Measurements from ENCODE around the gene ADAP1.

Gene ADAP1

GRCh38 chr7:894164-894867, 60.2 kb downstream of the ADAP1 start:
- DNase-seq, result no peak
- H3K27ac ChIP-seq (ENCODE audit: insufficient read depth in 1 of 2, low read depth in 1 of 2, low read length in 2 of 2, poor library complexity in 1 of 2, severe bottlenecking in 2 of 2), result no peak overlapping the region
- 97% methylated on average over 34 of the region's 40 CpGs for WGBS (ENCODE audit: insufficient coverage)
- peaks cover 3 to 88% (median 68%) of the 10 kb centered on the region in 4 experiments for H3K36me3 ChIP-seq (ENCODE audit: control insufficient read depth in 4 of 4, insufficient read depth in 4 of 4, low read length in 3 of 4)
- ChIA-PET POLR2A (no interaction called here), CTCF (interaction anchor here (1.1 kb wide), 1 partner anchor 13 kb away, joined by 3 read pairs; no protein-coding TSS in a partner anchor)
- no peaks in the 10 kb centered on the region for H3K4me1 ChIP-seq (ENCODE audit: control extremely low read depth in 1 of 4, control insufficient read depth in 4 of 4, insufficient read depth in 4 of 4, low read length in 3 of 4)
- H3K9me3 ChIP-seq (ENCODE audit: control extremely low read depth in 1 of 5, control insufficient read depth in 4 of 5, insufficient read depth in 2 of 5, low read depth in 1 of 5, low read length in 4 of 5), result no peaks in the 10 kb centered on the region
- no peak overlapping the region for H3K4me3 ChIP-seq (ENCODE audit: control insufficient read depth in 1 of 7, extremely low read depth in 1 of 7, insufficient read depth in 4 of 7, low read depth in 2 of 7, low read length in 6 of 7)
- H3K27me3 ChIP-seq (replicated peaks in 2 of 5; ENCODE audit: control insufficient read depth in 4 of 5, insufficient read depth in 5 of 5, low read length in 4 of 5), result no peaks in the 10 kb centered on the region

GRCh38 chr7:893686-894085, 60.8 kb downstream of the ADAP1 start:
- 98% methylated on average over 15 of the region's 19 CpGs for WGBS (ENCODE audit: insufficient coverage)
- no peak for DNase-seq
- CTCF ChIA-PET, result interaction anchor here (1.1 kb wide), 1 partner anchor 14 kb away, joined by 3 read pairs; no protein-coding TSS in a partner anchor
- H3K9me3 ChIP-seq (ENCODE audit: control extremely low read depth in 1 of 5, control insufficient read depth in 4 of 5, insufficient read depth in 2 of 5, low read depth in 1 of 5, low read length in 4 of 5), result no peaks in the 10 kb centered on the region
- no peaks in the 10 kb centered on the region for H3K4me1 ChIP-seq (ENCODE audit: control extremely low read depth in 1 of 4, control insufficient read depth in 4 of 4, insufficient read depth in 4 of 4, low read length in 3 of 4)
- no peak overlapping the region for H3K4me3 ChIP-seq (ENCODE audit: control insufficient read depth in 1 of 7, extremely low read depth in 1 of 7, insufficient read depth in 4 of 7, low read depth in 2 of 7, low read length in 6 of 7)
- POLR2A ChIA-PET, result no interaction called here
- no peak overlapping the region for H3K27ac ChIP-seq (ENCODE audit: insufficient read depth in 1 of 2, low read depth in 1 of 2, low read length in 2 of 2, poor library complexity in 1 of 2, severe bottlenecking in 2 of 2)
- H3K27me3 ChIP-seq (replicated peaks in 2 of 5; ENCODE audit: control insufficient read depth in 4 of 5, insufficient read depth in 5 of 5, low read length in 4 of 5), result no peaks in the 10 kb centered on the region
- H3K36me3 ChIP-seq (ENCODE audit: control insufficient read depth in 4 of 4, insufficient read depth in 4 of 4, low read length in 3 of 4), result peaks cover 3 to 89% (median 74%) of the 10 kb centered on the region in 4 experiments

GRCh38 chr7:892648-893593, 61.6 kb downstream of the ADAP1 start:
- H3K4me1 ChIP-seq (ENCODE audit: control extremely low read depth in 1 of 4, control insufficient read depth in 4 of 4, insufficient read depth in 4 of 4, low read length in 3 of 4), result no peaks in the 10 kb centered on the region
- 100% methylated on average over 6 of the region's 48 CpGs for WGBS (ENCODE audit: insufficient coverage)
- DNase-seq, result no peak
- ChIA-PET CTCF (interaction anchor here (1.1 to 1.2 kb wide), 2 partner anchors 13 to 14 kb away, joined by 3 read pairs; no protein-coding TSS in a partner anchor), POLR2A (no interaction called here)
- H3K27ac ChIP-seq (ENCODE audit: insufficient read depth in 1 of 2, low read depth in 1 of 2, low read length in 2 of 2, poor library complexity in 1 of 2, severe bottlenecking in 2 of 2), result no peak overlapping the region
- peaks cover 3 to 90% (median 73%) of the 10 kb centered on the region in 4 experiments for H3K36me3 ChIP-seq (ENCODE audit: control insufficient read depth in 4 of 4, insufficient read depth in 4 of 4, low read length in 3 of 4)
- no peaks in the 10 kb centered on the region for H3K9me3 ChIP-seq (ENCODE audit: control extremely low read depth in 1 of 5, control insufficient read depth in 4 of 5, insufficient read depth in 2 of 5, low read depth in 1 of 5, low read length in 4 of 5)
- H3K27me3 ChIP-seq (replicated peaks in 2 of 5; ENCODE audit: control insufficient read depth in 4 of 5, insufficient read depth in 5 of 5, low read length in 4 of 5), result no peaks in the 10 kb centered on the region
- no peak overlapping the region for H3K4me3 ChIP-seq (ENCODE audit: control insufficient read depth in 1 of 7, extremely low read depth in 1 of 7, insufficient read depth in 4 of 7, low read depth in 2 of 7, low read length in 6 of 7)

- Histone ChIP-seq H3K36me3 (ENCODE audit: control insufficient read depth in 4 of 4, insufficient read depth in 4 of 4, low read length in 3 of 4) (peaks cover 3 to 92% (median 71%) of the 10 kb centered on the region in 4 experiments), H3K9me3 (ENCODE audit: control extremely low read depth in 1 of 5, control insufficient read depth in 4 of 5, insufficient read depth in 2 of 5, low read depth in 1 of 5, low read length in 4 of 5) (no peaks in the 10 kb centered on the region), H3K27ac (ENCODE audit: insufficient read depth in 1 of 2, low read depth in 1 of 2, low read length in 2 of 2, poor library complexity in 1 of 2, severe bottlenecking in 2 of 2) (no peak overlapping the region), H3K4me3 (ENCODE audit: control insufficient read depth in 1 of 7, extremely low read depth in 1 of 7, insufficient read depth in 4 of 7, low read depth in 2 of 7, low read length in 6 of 7) (no peak overlapping the region), H3K27me3 (replicated peaks in 2 of 5; ENCODE audit: control insufficient read depth in 4 of 5, insufficient read depth in 5 of 5, low read length in 4 of 5) (no peaks in the 10 kb centered on the region), H3K4me1 (ENCODE audit: control extremely low read depth in 1 of 4, control insufficient read depth in 4 of 4, insufficient read depth in 4 of 4, low read length in 3 of 4) (no peaks in the 10 kb centered on the region)
- POLR2A ChIA-PET, result no interaction called here
- CTCF ChIA-PET, result interaction anchor here (1.0 to 1.2 kb wide), 2 partner anchors 9 to 12 kb away, joined by 3 read pairs; no protein-coding TSS in a partner anchor
- no peak for DNase-seq
- WGBS (ENCODE audit: insufficient coverage), result 100% methylated on average over 16 of the region's 20 CpGs
Observed at GRCh38 chr7:891805-892204, 62.7 kb downstream of the ADAP1 start.

GRCh38 chr7:891291-891690, 63.2 kb downstream of the ADAP1 start:
- Histone ChIP-seq H3K36me3 (ENCODE audit: control insufficient read depth in 4 of 4, insufficient read depth in 4 of 4, low read length in 3 of 4) (peaks cover 3 to 92% (median 70%) of the 10 kb centered on the region in 4 experiments), H3K4me1 (ENCODE audit: control extremely low read depth in 1 of 4, control insufficient read depth in 4 of 4, insufficient read depth in 4 of 4, low read length in 3 of 4) (no peaks in the 10 kb centered on the region), H3K4me3 (ENCODE audit: control insufficient read depth in 1 of 7, extremely low read depth in 1 of 7, insufficient read depth in 4 of 7, low read depth in 2 of 7, low read length in 6 of 7) (no peak overlapping the region), H3K27me3 (replicated peaks in 2 of 5; ENCODE audit: control insufficient read depth in 4 of 5, insufficient read depth in 5 of 5, low read length in 4 of 5) (no peaks in the 10 kb centered on the region), H3K9me3 (ENCODE audit: control extremely low read depth in 1 of 5, control insufficient read depth in 4 of 5, insufficient read depth in 2 of 5, low read depth in 1 of 5, low read length in 4 of 5) (no peaks in the 10 kb centered on the region), H3K27ac (ENCODE audit: insufficient read depth in 1 of 2, low read depth in 1 of 2, low read length in 2 of 2, poor library complexity in 1 of 2, severe bottlenecking in 2 of 2) (no peak overlapping the region)
- DNase-seq, result no peak
- WGBS (ENCODE audit: insufficient coverage), result 99% methylated on average over 20 of the region's 29 CpGs
- CTCF ChIA-PET, result interaction anchor here (1.0 kb wide), 1 partner anchor 9 kb away, joined by 3 read pairs; no protein-coding TSS in a partner anchor
- POLR2A ChIA-PET, result no interaction called here

GRCh38 chr7:890868-891267, 63.6 kb downstream of the ADAP1 start:
- WGBS (ENCODE audit: insufficient coverage), result 96% methylated on average over 15 of the region's 15 CpGs
- H3K27ac ChIP-seq (ENCODE audit: insufficient read depth in 1 of 2, low read depth in 1 of 2, low read length in 2 of 2, poor library complexity in 1 of 2, severe bottlenecking in 2 of 2), result no peak overlapping the region
- no peaks in the 10 kb centered on the region for H3K4me1 ChIP-seq (ENCODE audit: control extremely low read depth in 1 of 4, control insufficient read depth in 4 of 4, insufficient read depth in 4 of 4, low read length in 3 of 4)
- peaks cover 3 to 92% (median 68%) of the 10 kb centered on the region in 4 experiments for H3K36me3 ChIP-seq (ENCODE audit: control insufficient read depth in 4 of 4, insufficient read depth in 4 of 4, low read length in 3 of 4)
- no peaks in the 10 kb centered on the region for H3K27me3 ChIP-seq (replicated peaks in 2 of 5; ENCODE audit: control insufficient read depth in 4 of 5, insufficient read depth in 5 of 5, low read length in 4 of 5)
- H3K4me3 ChIP-seq (ENCODE audit: control insufficient read depth in 1 of 7, extremely low read depth in 1 of 7, insufficient read depth in 4 of 7, low read depth in 2 of 7, low read length in 6 of 7), result no peak overlapping the region
- DNase-seq, result no peak
- POLR2A ChIA-PET, result no interaction called here
- H3K9me3 ChIP-seq (ENCODE audit: control extremely low read depth in 1 of 5, control insufficient read depth in 4 of 5, insufficient read depth in 2 of 5, low read depth in 1 of 5, low read length in 4 of 5), result no peaks in the 10 kb centered on the region
- CTCF ChIA-PET, result no interaction called here

GRCh38 chr7:889391-889790, 65.1 kb downstream of the ADAP1 start:
- H3K4me1 ChIP-seq (ENCODE audit: control extremely low read depth in 1 of 4, control insufficient read depth in 4 of 4, insufficient read depth in 4 of 4, low read length in 3 of 4), result no peaks in the 10 kb centered on the region
- CTCF ChIA-PET, result no interaction called here
- no peaks in the 10 kb centered on the region for H3K9me3 ChIP-seq (ENCODE audit: control extremely low read depth in 1 of 5, control insufficient read depth in 4 of 5, insufficient read depth in 2 of 5, low read depth in 1 of 5, low read length in 4 of 5)
- 100% methylated on average over 5 of the region's 18 CpGs for WGBS (ENCODE audit: insufficient coverage)
- DNase-seq, result no peak
- POLR2A ChIA-PET, result no interaction called here
- H3K27me3 ChIP-seq (replicated peaks in 2 of 5; ENCODE audit: control insufficient read depth in 4 of 5, insufficient read depth in 5 of 5, low read length in 4 of 5), result no peaks in the 10 kb centered on the region
- no peak overlapping the region for H3K27ac ChIP-seq (ENCODE audit: insufficient read depth in 1 of 2, low read depth in 1 of 2, low read length in 2 of 2, poor library complexity in 1 of 2, severe bottlenecking in 2 of 2)
- H3K4me3 ChIP-seq (ENCODE audit: control insufficient read depth in 1 of 7, extremely low read depth in 1 of 7, insufficient read depth in 4 of 7, low read depth in 2 of 7, low read length in 6 of 7), result no peak overlapping the region
- peaks cover 0 to 79% (median 59%) of the 10 kb centered on the region in 4 experiments for H3K36me3 ChIP-seq (ENCODE audit: control insufficient read depth in 4 of 4, insufficient read depth in 4 of 4, low read length in 3 of 4)

Measured in common myeloid progenitor, CD34-positive (primary cell).